ENCODE data around the gene CAT. TPM values are rescaled to one million over a fixed set of nuclear protein-coding genes. Genes with fewer than 3 reads are reported as not detected.

Gene CAT
- total RNA-seq, 1 donor: 614 TPM

- no peak for DNase-seq (ENCODE audit: low read depth in 2 of 3, low spot score in 2 of 3)
Observed at GRCh38 chr11:34493468-34493867, 54.7 kb downstream of the CAT start.

GRCh38 chr11:34493926-34494595 lies 55.3 kb downstream of the CAT start:
- DNase-seq (ENCODE audit: low read depth in 2 of 3, low spot score in 2 of 3): no peak

GRCh38 chr11:34495239-34495723 lies 56.5 kb downstream of the CAT start:
- DNase-seq (ENCODE audit: low read depth in 2 of 3, low spot score in 2 of 3): no peak

- no peak for DNase-seq (ENCODE audit: low read depth in 2 of 3, low spot score in 2 of 3)
Observed at GRCh38 chr11:34495724-34496377, 57.1 kb downstream of the CAT start.

GRCh38 chr11:34499719-34500500 lies 61.2 kb downstream of the CAT start:
- no peak for DNase-seq (ENCODE audit: low read depth in 2 of 3, low spot score in 2 of 3)

- no peak for DNase-seq (ENCODE audit: low read depth in 2 of 3, low spot score in 2 of 3)
Observed at GRCh38 chr11:34501500-34501899, 62.8 kb downstream of the CAT start.

- no peak for DNase-seq (ENCODE audit: low read depth in 2 of 3, low spot score in 2 of 3)
Observed at GRCh38 chr11:34501949-34502348, 63.2 kb downstream of the CAT start.

- no peak for DNase-seq (ENCODE audit: low read depth in 2 of 3, low spot score in 2 of 3)
Observed at GRCh38 chr11:34502949-34503348, 64.2 kb downstream of the CAT start.

- no peak for DNase-seq (ENCODE audit: low read depth in 2 of 3, low spot score in 2 of 3)
Observed at GRCh38 chr11:34505874-34506273, 67.1 kb downstream of the CAT start.

- no peak for DNase-seq (ENCODE audit: low read depth in 2 of 3, low spot score in 2 of 3)
Observed at GRCh38 chr11:34507156-34507555, 68.4 kb downstream of the CAT start.

GRCh38 chr11:34507610-34508009 lies 68.9 kb downstream of the CAT start:
- no peak for DNase-seq (ENCODE audit: low read depth in 2 of 3, low spot score in 2 of 3)

GRCh38 chr11:34508524-34508923 lies 69.8 kb downstream of the CAT start:
- DNase-seq (ENCODE audit: low read depth in 2 of 3, low spot score in 2 of 3): no peak

- DNase-seq (ENCODE audit: low read depth in 2 of 3, low spot score in 2 of 3): no peak
Observed at GRCh38 chr11:34509336-34509876, 70.7 kb downstream of the CAT start.

GRCh38 chr11:34510218-34510617 lies 71.5 kb downstream of the CAT start:
- DNase-seq (ENCODE audit: low read depth in 2 of 3, low spot score in 2 of 3): no peak

GRCh38 chr11:34510673-34511072 lies 71.9 kb downstream of the CAT start:
- no peak for DNase-seq (ENCODE audit: low read depth in 2 of 3, low spot score in 2 of 3)

GRCh38 chr11:34512840-34513681 lies 74.3 kb downstream of the CAT start:
- DNase-seq (ENCODE audit: low read depth in 2 of 3, low spot score in 2 of 3): peak in 2 of 3 donors; percentile 54 to 74

GRCh38 chr11:34513682-34514449 lies 75.1 kb downstream of the CAT start, which contains the start of gene ELF5:
TSS of gene ELF5 (minus strand) at chr11:34513794. CDS start at chr11:34505749, 8,045 bp downstream.
- DNase-seq (ENCODE audit: low read depth in 2 of 3, low spot score in 2 of 3): no peak

- no peak for DNase-seq (ENCODE audit: low read depth in 2 of 3, low spot score in 2 of 3)
Observed at GRCh38 chr11:34514597-34514996, 75.9 kb downstream of the CAT start.

GRCh38 chr11:34516247-34517040 lies 77.7 kb downstream of the CAT start:
- DNase-seq (ENCODE audit: low read depth in 2 of 3, low spot score in 2 of 3): no peak
